Activated CD4-positive, alpha-beta T cell treated with anti-CD3 and anti-CD28 coated beads, Interleukin-2, Interleukin-4, amounts not matched to agents 100 ng/mL and 50 ng/mL, durations not matched to agents 16 hours and 8 hours (primary cell): Measurements from ENCODE around the gene CCL16.
"Not testable (repeated sequence)": the region's sequence is repeated elsewhere in the genome, so short reads cannot be mapped to it uniquely, and the experiment has no call there.

Experiments
- DNase-seq: peaks from one replicate; pipeline ENCODE4 v3.0.0-alpha.2; 2020; ENCODE audit warnings: low spot score

CCL16 gene, protein sequence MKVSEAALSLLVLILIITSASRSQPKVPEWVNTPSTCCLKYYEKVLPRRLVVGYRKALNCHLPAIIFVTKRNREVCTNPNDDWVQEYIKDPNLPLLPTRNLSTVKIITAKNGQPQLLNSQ

DNA sequence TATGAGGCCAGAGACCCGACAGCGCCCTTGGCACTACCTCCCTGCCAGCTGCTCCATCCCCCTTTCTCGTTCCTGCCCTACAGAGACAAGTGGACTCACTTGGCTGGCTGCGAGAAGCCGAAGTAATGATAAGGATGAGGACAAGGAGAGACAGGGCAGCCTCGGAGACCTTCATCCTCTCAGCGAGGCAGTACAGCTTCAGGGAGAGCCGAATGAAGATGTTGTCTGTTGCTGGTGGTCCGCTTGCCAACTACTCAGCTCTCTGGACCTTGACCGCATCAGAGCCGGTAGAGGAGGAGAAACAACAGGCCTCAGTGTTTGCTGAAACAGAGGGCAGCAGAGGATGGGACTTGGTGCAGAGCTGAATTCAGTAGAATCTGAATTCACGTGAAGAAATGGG, at the start of gene CCL16:
TSS of gene CCL16 (minus strand) at position 252 of the 400 bp plus-strand sequence. CDS start at position 175, 77 bp downstream.
- DNase-seq, result no peak

DNA sequence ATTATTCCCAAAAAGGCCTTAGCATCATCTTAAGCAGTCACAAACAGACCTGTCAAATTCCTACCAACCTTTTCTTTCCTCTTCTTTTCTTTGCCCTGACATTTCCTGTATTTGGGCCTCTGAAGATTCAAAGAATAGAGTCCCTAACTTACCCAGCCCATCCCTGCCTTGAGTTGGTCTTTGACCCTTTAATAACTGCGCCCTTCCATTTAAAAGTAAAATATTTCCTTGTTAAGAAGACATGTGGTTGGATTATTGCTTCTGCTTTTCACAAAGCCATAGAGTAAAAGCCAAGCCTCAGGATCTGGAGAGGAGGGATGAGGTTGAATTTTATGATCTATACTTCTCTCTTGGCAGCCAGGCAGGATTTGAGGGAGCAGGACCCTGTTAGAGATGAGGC, 49.7 kb upstream of the CCL16 start:
- no peak for DNase-seq

DNA sequence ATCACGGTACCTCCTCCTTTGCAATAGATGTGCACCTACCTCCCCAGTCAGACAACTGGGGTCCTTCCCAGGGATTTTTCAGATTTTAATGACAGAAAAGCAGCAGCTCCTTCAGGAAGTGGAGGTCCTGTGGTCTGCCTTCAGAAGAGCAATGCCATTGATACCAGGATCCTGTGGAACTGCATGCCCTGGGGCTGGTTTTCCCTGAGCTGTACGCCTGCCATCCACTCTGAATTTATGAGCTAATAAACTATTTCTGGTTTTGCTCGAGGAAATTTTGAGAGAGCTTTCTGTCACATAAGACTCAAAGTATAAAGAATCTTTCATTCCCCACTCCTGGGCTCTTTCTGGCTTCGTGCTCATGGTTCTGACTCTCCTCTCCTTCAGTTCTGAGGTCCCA, 46.5 kb upstream of the CCL16 start:
- no peak for DNase-seq

DNA sequence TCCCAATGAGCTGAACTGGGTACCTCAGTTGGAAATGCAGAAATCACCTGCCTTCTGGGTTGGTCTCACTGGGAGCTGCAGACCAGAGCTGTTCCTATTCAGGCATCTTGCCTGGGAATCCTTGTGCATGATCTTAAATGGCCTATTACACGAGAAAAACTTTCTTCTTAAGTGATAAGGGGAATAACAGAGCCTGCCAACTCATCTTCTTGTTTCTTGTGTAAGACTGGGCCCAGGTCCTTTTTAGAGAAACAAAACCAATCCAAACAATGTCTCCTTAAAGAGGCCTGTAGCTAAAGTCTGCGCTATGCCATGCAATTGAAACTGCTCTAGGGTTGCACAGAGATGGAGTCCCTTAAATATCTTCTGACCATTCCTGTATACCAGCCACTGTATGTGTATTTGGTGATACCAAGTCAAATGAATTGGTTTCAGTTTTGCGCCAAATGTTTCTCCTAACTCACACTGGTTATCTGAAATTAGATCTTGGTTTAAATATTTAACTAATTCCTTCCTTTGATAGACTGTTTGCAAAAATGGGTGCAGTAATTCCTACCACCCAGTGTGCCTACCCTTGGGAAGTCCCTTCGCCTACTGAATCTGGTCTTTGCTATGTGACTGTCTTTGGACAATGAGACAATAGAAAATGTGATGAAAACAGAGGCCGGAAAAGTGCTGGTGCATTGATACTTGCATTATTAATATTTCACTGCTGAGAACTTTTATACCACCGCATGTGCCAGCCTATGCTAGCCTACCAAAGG, 43.0 kb upstream of the CCL16 start:
- DNase-seq, result no peak

DNA sequence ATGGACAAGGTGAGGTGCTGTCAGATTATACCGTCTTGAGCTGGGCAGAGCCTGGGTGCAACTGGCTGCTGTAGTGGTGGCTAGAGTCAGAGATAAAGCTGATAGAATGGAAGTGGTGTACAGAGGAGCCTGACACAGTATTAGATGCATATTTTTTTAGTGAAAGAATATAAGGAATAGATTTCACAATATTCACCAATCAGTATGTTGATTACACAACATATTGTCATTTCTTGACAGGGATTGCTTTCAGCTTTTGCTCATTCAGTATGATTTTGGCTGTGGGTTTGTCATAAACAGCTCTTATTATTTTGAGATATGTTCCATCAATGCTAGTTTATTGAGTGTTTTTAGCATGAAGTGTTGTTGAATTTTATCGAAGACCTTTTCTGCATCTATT, 38.1 kb upstream of the CCL16 start:
- DNase-seq, result no peak

DNA sequence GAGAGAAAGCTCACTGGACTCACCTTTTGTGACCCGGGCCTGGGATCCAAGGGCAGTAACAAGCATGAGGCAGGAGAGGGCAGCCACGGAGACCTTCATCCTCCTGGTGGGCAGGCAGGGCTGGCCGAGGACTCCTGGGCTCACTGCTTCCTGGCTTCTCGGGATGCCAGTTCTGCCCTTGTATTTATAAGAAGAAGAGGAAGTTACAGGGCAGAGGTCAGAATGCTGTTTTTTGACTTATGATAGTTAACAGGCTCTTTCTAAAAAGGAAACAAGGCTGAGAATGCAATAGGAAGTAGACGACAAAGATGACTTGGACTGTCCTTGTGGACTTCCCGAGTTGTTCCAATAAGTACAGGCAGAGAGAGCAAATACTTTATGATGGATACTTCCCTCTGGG, 36.5 kb upstream of the CCL16 start, which contains the start of gene CCL23:
TSS of gene CCL23 (minus strand) at position 174 of the 400 bp plus-strand sequence. CDS start at position 99, 75 bp downstream.
- DNase-seq, result no peak

DNA sequence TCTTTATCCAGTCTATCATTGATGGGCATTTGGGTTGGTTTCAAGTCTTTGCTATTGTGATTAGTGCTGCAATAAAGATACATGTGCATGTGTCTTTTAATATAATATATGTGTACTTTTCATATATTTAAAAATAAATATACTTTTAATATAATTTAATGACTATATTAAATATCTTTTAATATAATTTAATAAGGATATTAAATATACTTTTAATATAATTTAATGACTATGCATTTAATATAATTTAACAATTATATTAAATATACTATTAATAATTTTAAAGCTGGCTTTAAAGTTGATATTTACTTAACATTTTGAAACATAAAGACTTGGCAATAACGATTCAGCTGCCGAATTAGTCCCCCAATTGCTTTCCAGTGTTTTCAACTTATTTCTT, 35.3 kb upstream of the CCL16 start:
- no peak for DNase-seq

DNA sequence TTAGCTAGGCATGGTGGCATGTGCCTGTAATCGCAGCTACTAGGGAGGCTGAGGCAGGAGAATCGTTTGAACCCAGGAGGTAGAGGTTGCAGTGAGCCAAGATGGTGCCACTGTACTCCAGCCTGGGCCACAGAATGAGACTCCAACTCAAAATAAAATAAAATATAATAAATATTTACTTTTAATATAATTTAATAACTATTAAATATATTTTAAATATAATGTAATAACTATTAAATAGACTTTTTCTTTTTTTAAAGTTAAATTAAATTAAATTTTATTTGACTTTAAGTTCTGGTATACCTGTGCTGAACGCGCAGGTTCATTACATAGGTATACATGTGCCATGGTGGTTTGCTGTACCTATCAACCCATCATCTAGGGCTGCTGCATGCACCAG, 34.6 kb upstream of the CCL16 start:
- DNase-seq, result not testable (repeated sequence)

DNA sequence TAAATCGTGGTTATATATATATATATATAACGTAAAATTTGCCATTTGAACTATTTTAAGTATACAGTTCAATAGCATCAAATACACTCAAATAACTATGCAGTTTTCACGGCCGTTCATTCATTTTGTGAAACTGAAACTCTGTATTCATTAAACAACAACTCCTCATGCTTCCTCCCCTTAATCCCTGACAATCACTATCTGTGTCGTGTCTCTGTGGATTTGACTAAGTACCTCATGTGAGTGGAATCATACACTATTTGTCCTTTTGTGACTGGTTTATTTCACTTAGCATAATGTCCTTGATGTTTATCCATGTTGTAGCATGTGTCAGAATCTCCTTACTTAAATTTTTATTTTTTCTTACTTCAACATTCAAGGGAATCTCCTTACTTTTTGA, 33.6 kb upstream of the CCL16 start:
- DNase-seq, result no peak

DNA sequence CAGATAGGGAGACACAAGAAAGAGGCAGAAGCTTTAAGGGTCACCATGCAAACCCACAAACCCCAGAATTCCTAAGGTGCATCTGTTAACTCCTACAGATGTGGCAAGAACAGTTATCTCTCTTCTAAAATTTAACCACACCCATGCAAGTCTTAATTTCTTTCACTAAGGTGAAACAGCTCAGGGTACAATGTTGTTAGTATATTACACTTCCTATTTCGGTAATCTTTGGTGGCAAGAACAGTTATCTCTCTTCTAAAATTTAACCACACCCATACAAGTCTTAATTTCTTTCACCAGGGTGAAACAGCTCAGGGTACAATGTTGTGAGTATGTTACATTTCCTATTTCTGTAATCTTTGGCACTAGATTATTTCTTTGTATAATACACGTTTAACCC, 29.9 kb upstream of the CCL16 start:
- no peak for DNase-seq

DNA sequence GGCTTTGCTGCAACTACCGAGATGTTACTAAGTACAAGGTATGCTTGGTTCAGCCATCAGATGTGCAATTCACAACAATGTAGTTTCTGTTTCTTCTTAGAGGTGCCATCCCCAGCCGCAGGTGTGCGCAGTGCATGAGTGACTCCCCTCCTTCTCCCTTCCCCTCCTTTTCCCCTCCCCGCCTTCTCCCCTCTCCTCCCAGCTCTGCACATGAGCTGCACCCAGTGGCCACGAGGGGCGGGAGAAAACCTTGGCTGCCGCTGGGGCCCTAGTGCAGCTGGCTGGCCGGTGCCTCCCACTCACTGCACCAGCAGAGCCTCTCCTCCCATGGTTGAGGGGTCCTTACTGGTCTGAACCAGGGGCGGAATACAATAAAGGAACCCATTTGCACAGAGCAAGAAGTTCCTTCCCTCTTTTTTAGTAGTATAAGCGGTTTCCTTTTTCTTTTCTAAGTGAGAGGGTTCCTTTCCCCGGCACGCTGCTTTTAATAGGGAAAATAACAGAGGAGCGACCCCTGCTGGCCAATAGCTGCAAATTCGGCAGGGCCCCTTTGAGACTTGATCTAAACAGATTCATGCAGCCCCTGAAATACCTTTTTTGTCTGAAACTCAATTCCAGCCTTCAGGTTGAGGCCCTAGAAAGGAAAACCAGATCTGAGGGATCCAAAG, 27.8 kb upstream of the CCL16 start:
- no peak for DNase-seq

DNA sequence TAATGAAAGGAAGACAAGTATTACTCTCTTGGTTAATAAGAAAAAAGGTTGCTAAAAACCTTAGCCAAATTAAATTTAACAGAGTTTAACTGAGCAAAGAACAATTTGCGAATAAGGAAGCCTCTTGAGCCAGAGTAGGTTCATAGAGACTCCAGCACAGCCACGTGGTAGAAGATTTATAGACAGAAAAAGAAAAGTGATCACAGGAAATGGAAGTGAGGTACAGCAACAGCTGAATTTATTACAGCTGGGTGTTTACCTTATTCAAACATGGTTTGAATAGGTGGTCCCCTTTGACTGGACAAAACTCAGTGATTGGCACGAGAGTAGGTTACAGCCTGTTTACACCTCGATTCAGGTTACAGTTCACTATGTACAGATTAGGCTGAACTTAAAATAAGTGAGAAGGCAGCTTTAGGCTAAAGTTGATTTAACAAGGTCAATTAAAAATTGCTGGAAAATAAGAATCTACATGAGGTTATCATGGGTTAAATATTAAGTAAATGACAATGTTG, 23.4 kb upstream of the CCL16 start:
- no peak for DNase-seq

DNA sequence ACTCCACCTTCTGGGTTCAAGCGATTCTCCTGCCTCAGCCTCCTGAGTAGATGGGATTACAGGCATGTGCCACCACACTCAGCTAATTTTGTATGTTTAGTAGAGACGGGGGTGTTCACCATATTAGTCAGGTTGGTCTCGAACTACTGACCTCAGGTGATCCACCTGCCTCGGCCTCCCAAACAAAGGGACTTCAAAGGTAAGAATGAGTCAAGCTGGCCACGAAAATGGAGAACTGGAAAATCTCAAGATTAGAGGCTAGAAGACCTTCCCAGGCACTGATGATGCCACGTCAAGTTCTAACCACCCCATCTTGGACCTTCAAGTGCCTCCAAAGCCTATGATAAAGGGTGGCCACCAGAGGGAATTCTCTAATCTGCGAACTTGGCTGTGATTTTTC, 21.3 kb upstream of the CCL16 start:
- DNase-seq, result no peak

DNA sequence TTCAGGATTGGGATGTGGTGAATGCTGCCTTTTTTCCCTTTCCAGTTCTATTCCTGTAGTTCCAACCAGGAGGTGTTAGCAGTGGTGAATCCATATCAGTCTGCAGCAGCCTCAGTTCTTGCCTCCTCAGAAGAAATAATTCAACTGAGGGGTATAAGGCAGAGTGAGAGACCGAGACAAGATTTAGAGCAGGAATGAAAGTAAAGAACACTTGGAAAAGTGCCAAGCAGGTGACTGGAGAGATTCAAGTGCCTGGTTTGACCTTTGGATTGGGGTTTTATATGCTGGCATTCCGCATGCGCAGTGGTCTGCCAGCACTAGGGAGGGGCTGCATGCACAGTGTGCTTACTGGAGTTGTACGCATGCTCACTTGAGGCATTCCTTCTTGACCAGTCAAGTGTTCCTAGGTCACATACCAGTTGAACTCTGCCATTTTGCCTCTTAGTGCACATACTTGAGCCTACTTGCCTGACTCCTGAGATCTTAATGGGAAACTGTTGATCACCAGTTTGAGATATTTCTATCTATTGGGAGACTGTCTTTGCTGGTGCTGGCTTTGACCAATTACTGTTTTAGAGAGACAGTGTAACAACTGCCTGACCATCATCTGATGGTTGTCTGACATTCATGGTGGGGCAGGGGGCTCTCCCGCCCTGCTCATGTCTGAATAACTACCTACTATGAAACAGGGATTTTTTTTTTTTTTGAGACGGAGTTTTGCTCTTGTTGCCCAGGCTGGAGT, 20.7 kb upstream of the CCL16 start:
- DNase-seq, result no peak

DNA sequence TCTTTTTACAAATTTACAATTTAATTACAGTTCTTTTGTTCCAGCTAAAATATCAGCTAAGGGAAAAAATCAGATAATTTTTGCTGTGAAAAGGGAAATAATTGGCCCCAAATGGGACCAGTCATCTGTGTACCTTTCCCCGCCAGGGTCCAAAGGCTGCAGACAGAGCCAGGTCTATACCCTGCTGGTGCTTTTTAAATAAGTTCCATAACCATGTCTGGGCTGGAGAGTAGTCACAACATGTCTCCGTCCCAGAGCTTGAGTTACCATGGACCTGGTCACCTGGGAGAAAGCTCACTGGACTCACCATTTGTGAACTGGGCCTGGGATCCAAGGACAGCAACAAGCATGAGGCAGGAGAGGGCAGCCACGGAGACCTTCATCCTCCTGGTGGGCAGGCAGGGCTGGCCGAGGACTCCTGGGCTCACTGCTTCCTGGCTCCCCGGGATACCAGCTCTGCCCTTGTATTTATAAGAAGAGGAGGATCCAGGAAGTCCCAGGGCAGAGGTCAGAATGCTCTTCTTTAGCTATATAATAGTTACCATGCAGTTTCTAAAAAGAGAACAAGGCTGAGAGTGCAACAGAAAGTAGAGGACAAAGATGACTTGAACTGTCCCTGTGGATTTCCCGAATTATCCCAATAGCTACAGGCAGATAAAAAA, 19.9 kb upstream of the CCL16 start, which contains the start of gene CCL15:
TSS of gene CCL15 (minus strand) at position 444 of the 662 bp plus-strand sequence. CDS start at position 383, 61 bp downstream.
- DNase-seq, result no peak

DNA sequence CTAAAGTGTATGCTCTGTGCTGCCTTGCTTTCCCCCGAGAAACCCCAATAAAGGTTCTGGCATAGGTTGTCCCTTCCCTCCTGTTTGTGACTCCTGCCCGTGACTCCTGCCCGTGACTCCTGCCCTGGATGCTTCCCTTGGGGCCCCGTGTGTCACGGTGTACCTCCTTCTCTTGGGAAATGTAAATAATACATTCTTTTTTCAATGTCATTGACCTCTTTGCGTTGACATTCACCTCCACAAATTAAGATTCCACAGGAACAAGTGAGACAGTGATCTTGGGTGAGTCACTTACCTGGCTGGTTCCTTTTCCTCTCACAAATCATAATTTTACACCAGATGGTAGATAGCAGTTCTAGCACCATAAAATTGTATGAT, 19.4 kb upstream of the CCL16 start:
- DNase-seq, result no peak

DNA sequence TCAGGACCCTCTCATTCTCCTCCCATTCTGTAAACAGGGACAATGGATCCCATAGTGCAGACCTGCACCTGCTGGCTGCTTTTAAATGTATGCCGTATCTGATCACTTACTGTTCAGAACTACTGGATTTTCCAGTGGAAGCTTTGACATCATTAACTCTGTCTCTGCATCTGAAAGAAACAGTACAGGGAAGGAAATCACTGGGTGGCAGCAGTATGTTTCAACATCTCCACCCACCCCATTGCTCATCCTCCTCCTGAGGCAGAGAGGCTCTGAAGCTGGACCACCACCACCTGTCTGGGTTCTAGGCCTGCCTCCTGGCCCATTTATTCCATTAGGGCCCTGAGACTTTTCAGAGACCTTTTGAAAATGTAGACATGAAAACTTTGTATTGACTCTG, 17.5 kb upstream of the CCL16 start:
- no peak for DNase-seq

DNA sequence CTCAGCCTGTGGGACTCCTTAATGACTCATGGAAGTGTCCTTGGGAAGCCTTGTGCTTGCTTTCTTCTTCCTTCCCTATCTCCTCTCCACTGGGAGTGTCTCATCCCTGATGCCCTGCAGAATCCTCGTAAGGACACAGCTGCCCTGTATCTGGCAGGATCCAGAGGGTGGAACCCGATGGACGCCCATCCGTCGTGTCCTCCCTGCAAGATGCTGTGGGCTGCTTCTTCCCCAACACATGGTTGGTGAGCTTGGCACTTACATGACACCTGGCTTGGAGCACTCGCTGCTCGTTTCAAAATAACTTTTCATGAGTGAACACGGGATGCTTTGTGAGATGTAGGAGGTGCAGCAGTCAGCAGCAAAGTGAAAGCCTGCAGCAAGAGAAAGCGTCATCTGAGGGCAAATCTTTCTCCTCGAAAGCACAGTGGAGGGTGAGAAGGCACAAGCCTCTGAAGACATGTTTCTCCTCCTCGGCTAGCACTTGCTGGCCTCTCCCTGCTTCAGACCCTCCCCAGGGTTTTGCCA, 16.8 kb upstream of the CCL16 start:
- no peak for DNase-seq

DNA sequence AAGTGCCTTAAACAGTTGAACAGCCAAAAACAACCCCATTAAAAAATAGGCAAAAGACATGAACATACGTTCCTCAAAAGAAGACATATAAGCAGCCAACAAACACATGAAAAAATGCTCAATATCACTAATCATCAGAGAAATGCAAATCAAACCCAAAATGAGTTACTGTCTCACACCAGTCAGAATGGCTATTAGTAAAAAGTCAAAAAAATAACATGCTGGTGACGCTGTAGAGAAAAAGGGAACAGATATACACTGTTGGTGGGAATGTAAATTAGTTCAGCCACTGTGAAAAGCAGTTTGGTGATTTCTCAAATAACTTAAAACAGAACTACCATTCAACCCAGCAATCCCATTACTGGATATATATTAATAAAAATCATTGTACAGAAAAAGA, 14.0 kb upstream of the CCL16 start:
- DNase-seq, result not testable (repeated sequence)

DNA sequence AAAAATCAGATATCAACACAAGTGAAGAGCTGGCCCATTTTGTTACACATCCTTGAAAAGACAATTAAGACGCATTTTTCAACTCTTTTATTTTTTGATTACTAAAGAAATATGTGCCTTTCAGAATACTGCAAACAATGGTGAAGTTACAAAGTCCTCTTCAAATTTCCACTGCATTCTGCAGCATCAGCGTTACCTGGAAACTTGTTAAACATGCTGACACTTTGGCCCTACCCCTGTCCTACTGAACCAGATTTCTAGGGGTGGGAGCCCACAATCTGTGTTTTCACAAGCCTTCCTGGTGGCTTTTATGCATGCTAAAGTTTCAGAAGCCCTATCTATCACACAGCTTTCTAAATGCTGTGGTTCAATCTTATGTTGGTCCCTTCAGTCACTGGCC, 9.8 kb upstream of the CCL16 start:
- no peak for DNase-seq

DNA sequence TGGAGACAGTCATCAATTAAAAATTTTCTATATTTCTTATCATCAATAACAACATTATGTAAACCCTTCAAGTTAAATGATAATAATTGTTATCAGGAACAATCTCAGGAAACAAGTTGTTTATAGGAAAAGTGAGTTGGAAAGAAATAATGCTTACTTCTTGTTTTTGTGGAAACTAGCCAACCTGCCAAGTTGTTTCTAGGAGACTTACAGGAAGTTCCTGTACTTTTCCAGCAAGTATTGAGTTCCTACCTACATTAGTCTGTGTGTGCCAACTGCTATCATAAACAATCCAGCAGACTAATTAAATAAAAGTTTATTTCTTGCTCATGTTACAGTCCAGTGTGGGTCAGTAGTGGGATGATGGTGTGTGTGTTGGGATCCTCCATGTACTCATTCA, 6.9 kb upstream of the CCL16 start:
- DNase-seq, result no peak

DNA sequence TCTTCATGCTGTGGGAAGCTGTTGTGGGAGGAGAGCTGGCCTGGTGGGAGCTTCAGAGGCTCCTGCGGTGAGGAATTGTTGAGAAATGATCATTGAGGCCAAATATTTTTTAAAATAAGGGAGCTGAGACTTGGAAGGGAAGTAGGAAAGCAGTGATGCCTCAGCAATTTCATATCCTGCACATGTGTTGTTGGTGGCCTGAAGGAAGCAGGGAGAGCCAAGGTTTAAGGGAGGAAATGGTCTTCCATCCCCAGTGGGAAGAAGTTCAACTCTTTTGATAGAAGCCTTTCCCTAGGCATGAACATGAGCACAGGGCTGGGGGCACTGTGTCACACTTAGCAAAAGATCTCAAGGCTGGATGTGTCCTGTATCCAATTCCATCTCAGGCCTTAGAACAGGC, 5.3 kb upstream of the CCL16 start, which contains the start of gene CCL14:
TSS of gene CCL14 (minus strand) at position 87 of the 400 bp plus-strand sequence. CDS start at position 7, 80 bp downstream.
- DNase-seq, result no peak
